Erythroblast (primary cell): ENCODE data around the gene G0S2.

ENCODE experiments used
- GATA1 ChIP-seq: IDR thresholded peaks from 2 replicates; pipeline ENCODE4 v1.6.1; 2011; ENCODE audit warnings: low read depth, mild to moderate bottlenecking, control low read depth, low read length, moderate library complexity
- POLR2A ChIP-seq: IDR thresholded peaks from 2 replicates; pipeline ENCODE4 v1.6.1; 2011; ENCODE audit warnings: mild to moderate bottlenecking, low read length

DNA sequence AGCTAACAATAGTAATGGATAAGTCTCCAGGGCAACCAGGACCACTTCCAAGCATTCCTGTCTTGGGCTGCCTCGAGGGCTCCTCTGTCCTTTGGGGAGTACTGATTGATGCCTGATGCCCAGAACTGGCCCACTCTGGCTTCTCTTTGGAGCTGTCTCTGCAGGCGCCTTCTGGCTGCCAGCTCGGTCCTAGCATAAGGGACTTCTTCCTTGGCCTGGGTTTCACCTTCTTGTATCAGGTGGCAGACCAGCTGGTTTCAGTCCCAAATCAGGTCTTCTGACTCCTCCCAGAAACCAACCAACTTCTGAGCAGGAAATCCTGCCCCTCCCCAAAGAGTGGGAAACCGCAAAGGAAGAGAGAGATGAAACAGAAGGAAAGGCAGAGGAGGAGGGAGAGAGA lies 10.6 kb downstream of the G0S2 start:
- no peak for TF ChIP-seq POLR2A
- TF ChIP-seq GATA1 = no peak
